ENCODE measurements around the gene USP24.
"Not testable (repeated sequence)": the region's sequence is repeated elsewhere in the genome, so short reads cannot be mapped to it uniquely, and the experiment has no call there.

The USP24 gene

DNA sequence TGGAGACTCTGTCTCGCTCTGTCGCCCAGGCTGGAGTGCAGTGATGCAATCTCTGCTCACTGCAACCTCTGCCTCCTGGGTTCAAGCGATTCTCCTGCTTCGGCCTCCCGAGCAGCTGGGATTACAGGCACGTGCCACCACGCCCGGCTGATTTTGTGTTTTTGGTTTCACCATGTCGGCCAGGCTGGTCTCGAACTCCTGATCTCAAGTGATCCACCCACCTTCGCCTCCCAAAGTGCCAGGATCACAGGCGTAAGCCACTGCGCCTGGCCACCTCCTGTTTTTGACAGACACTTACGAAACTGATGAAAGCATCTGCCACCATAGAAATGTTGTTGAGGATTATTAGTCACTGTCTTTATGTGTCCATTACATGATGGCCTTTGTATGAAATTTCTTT lies 106.2 kb downstream of the USP24 start:
- not testable (repeated sequence) for DNase-seq

DNA sequence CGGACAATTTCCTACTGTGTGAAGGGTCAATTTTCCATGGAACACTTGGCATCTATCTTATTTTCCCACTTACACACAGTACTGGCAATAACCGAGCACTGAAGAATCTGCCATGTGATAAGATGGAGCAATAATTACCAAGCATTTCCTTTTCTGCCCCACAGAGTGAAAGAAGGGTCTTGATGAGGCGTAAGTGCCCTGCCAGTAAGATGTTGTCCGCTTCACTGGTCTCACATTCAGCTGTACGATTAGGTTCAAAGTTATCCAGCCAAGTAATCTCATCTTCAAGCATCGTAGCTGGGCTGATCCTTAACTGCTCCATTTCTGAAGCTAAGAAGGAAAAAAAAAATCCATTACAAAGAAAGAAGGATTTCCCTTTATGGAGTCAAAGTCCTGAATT lies 108.1 kb downstream of the USP24 start:
- no peak for DNase-seq

DNA sequence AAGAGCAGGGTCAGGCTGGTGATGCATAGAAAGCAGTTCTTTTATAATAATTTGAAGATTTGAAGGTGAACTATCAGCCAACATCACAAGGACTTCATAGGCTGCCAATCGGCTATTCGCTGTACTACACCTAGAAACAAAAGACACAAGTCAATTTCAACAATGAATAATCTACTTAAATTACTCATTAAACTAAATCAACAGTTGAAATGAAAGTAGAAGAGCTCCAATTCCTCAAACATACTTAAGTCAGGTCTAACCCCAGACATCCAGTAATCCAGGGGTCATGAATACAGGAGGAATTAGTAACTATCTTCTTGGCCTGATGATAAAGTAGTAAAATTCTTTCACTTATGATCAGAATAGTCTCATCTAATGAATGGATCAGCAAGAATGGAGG lies 111.3 kb downstream of the USP24 start:
- DNase-seq, result no peak

DNA sequence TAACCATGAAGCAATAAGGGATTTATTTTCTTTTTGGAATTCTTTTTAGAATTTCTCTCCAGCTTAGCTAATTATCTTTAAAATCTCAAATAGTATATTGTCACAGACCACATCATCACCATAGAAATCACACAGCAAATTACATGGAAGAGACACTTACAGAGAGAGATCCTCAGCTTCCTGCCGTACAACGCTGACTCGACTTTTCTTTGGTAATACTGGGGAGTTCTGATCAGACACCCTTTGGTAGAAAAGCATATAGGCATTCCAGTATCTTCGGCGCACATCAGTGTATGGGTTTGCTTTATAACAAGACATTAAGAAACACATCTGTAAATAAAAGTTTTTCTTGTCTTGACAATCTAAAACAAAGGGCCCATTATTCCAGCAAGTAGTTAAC lies 120.1 kb downstream of the USP24 start:
- DNase-seq, result no peak

DNA sequence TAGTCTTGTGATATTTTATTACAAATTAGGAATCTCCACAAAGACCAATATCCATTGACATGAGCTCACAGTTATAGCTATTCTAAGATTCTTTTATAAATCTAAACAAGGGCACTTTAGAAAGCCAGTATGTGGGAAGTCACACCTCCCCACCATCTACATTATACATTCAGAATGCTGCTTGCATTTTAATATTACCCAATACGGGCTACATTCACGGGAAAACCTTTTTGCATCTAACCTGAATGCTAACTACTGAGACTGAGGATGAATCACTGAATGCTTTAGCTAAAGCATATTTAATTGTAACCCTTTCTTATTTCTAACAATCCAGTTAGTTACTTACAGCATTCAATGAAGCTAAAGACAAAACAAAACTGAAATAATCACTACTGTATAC lies 122.7 kb downstream of the USP24 start:
- DNase-seq, result no peak

DNA sequence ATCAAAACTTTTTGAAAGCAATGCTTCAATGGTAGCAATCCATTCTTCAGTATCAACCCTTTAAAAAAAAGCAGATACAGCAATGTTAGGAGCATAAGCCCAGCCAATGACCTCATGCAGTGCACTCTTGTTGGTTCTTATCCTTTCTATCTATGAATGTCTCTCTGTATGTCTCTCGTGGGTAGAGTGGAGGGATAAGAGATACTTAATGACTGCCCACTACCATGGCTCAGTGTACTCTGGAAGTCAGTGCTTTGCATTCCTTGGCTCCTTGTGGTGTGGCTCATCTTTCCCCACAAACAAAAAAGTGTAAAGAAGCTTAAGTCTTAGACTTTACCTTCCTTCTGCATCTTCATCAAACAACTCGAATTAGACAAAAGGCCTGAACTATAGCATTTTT lies 125.5 kb downstream of the USP24 start:
- DNase-seq, result no peak

DNA sequence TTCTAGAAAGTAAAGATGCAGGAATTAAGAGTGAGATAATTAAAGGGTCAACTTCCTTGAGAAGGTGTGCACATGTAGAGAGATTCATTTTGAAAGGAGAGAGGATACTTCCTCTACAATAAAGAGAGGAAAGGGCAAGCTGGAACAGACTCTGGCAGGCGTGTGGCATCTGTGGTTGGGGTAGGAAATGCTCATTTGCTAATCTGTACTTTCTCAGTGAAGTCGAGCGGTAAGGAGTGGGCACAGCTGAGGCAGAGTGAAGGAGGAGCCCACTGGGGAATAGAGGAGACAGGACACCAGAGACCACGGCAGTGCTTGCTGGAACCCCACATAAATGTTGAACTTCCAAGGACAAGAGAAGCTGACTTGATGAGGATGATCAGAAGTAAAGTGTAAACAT lies 126.8 kb downstream of the USP24 start:
- DNase-seq, result no peak

DNA sequence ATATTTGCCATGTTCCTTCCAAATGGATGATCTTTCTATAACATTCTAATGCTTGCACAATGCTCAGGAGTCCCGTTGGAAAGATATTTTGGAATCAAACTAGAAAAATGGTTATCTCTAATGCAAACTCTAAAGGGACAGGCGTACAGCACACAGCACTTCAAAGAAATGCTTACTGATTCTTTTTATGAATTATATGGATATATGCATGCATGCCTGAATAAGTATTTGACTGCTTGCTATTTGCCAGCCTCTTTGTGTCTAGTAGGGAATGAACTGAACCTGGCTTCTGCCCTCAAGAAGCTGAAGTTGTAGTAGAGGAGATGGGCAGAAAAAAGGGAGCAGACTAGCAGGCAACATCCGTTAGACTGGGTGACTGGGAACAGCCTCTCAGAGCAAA lies 127.7 kb downstream of the USP24 start:
- DNase-seq, result no peak

DNA sequence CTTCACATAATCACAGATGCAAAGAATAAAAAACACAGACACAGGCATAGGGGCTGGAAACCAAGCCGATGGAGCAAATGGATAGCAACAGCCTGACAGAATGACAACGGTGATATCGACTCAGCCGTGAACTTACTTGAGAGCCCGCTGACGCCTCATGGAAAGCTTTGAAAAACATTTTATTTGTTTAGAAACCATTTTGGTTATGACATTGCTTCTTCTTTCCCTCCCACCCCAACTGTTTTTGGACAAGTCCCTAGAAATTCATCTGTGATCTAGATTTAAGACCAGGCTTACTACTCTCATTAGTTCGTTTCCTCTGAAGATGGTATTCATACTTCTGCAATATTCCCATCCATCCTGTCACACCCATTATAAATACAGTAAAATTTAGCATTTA lies 130.9 kb downstream of the USP24 start:
- DNase-seq, result no peak

DNA sequence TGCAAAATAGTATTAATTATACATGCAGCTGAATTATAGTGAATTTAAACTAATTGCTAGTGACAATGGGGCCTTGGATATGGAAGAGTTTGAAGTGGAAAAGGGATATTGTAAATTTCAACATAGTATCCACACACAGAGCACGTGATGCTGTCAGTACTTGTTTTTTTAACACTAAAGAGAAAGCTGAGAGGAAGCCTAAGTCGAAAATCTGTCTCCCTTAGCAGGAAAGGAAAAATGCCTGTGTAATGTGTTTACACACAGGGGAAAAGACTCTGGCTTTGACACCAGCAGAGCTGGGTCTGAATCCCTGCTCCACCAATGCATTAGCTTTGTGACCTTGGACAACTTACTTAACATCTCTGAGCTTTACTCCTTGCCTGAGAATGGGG lies 133.3 kb downstream of the USP24 start:
- no peak for DNase-seq

DNA sequence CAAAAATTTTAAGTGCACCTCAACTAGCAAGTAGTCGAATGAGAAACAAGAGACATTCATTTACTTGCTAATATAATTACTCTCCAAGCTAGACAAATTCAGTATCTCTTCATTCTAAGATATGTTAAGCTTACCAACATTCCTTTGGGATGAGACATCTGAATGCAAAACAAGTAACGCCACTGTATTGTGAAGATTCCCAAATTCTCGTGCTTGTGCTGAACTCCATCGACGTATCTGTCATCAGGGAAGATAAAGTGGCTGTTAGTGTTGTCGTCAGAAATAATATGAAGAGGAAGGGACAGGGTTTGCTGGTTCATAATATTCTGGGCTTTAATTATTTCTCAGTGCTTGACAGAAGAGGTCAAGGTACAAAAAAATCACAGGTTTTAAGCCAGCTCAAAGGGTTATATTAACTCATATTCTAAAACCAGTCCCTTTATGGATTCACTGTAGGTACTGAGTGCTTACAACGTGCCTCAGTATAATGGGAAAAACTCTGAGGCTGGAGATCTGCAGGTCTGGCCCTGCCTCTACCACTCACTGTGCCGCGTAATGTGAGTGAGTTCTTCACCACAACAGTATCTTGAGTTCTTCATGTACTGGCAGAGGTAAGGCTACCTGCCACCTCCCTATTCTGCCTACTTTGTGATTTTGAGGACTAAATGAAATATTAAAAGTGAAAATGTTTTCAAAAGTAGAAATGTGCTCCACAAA lies 133.8 kb downstream of the USP24 start:
- DNase-seq, result no peak

DNA sequence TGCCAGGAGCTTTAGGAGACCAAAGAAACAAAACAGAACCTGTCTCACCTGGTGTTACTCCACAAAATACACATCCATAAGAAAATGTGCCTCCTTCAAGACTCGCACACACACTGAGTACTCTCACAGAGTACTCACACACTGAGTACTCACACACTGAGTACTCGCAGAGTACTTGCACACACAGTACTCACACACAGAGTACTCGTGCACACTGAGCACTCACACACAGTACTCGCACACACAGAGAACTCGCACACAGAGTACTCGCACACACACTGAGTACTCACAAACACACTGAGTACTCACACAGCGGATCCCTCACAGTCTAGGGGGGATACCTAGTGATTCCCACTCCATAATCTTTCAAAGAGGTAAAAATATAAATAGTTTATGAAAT lies 135.5 kb downstream of the USP24 start:
- DNase-seq, result no peak

DNA sequence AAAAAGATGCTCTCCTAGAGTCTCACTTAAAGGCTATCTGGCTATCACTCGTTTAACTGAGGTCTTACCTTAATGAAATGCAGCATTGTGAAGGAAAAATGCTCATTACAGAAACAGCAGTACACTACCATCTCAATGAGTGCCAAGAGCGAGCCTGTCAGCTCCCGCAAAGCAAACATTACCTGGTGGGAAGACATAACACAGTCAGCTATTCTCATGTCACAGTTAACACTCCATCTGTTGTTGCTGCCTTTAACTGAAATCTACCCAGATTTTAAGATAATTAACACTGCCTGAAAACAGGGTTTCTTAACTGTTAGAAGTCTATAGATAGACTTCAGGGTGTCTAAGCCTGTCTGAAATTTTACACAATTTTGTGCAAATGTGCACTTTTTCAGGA lies 136.7 kb downstream of the USP24 start:
- no peak for DNase-seq

DNA sequence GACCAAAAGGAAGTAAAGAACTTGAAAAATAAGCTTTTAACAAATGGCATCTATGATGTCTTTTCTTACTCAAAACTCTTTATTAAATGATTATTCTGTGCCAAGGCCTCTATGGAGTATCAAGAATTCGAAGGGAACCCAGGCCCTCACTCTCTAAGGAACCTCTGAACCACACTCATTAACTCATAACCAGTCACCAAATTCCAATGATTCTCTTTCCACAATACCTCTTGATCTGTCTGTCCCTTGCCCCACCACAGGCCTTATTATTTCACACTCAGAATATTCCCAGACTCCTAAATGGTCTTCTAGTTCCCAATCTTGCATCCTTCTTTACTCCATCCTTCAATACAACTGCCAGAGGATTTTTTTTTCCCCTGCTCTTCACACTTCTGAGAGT lies 138.8 kb downstream of the USP24 start:
- DNase-seq, result no peak

DNA sequence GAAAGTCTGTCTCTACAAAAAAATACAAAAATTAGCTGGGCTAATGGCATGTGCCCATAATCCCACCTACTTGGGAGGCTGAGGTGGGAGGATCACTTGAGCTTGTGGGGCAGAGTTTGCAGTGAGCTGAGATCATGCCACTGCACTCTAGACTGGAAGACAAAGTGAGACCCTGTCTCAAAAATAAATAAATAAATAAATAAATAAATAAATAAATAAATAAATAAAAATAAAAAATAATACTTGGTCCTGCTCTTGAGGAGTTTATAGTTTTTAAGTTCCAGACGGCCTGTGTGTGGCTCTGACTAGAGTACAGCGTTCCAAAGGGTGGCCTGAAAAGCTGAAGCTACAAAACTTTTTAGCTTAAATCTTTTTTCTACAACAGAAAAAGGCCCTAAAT lies 140.7 kb downstream of the USP24 start:
- DNase-seq, result no peak

DNA sequence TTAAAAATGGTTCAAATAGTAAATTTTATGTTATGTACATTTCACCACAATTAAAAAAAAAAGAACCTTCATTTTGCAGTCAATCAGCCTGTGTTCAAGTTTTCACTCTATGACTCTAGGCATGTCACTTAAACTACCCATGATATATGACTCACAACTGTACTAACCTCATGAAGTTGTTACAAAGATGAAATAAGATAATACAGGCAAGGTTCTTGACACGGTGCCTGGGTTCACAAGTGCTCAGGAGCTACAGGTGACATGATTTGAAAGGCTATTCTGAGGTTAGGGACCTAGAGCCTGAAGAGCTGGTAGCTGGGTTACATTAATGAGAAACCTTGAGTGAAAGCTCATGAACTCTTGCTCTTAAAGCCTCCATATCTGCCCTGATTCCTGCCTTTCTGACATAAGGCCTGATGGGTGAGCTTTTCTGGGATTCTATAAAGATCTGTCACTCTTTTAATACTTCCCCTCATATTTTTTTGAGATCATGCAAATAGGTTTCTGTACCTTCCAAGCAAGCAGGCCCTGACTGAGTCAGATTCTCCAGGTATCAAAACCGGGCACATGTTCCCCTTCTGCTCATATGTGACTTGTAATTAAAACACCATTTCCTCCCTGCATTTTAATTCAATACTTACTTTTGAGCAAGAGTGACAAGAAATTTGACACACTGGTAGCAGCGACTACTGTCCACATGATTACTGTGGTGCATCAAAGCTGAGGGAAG lies 141.8 kb downstream of the USP24 start:
- DNase-seq, result no peak

DNA sequence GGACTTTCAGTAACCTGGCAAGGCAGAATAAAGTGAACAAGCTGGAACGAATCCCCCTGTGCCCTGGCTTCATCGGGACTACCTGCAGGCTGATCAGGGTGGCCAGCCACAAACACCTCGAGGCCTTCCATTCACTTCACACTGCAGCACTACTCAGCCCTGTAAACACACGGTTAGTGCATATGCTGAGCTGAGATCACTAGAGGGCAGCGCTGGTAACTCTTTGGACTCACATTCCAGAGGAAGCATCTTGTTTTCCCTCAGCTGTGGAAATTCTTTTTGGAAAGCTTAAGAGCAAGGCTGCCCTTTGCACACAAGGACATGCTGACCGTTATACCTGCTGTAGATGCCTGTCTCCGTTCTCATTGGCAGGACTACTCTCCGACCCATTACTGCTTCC lies 143.7 kb downstream of the USP24 start:
- DNase-seq, result no peak

DNA sequence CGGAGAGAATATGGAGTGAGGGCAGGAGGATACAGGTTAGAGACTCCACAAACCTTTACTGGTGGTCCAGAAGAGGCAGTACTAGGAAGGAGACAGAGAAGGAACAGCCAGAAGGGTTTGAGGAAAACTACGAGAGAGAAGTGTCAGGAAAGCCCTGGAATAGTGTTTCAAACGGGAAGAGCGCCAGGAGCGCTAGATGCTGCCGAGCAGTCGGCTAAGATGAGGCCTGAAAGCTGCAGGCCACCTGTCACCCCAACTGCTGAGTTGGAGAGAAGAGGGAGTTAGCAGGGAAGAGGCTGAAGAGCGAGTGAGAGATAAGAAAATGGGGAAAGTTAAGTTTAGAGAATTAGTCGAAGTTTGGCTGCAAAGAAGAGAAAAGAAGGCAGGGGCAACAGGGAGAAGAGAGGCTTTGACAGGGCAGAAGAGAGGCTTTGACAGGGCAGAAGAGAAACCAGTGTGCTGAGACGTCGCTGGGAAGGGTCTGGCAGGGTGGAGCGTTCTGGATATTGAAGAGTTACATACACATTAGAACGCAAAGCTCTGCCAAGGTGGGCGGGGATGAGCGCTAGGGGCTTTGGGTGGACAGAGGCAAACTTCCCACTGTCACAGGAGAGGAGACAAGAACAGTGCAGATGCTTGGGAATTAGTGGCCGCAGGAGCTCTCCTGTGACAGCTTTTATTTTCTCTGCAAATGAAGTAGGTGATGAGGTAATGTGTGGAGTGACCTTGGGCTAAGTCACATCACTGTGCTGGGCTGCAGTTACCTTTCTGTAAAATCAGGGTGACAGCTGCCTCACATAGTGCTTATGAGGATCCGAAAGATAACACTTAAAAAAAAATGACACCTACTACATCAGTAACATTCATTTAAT lies 144.6 kb downstream of the USP24 start:
- DNase-seq, result no peak

DNA sequence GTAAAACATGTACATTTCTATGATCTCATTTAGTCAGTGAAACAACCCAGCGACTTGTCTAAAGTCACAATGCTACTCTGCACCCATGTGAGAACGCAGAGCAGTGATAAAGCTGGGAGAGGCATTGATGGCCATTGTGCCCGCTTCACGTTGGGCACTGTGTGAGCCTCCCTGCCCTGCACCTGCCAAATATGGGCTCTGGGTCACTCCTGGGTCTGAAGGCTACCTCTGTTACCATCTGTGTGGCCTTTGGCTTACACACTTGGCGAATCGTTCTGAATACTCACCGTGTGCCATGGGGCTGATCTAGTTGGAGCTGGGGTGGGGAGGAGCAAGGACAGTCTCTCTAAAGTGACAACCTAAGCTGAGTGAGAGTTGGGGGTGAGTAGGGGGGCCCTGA lies 145.9 kb downstream of the USP24 start:
- no peak for DNase-seq

DNA sequence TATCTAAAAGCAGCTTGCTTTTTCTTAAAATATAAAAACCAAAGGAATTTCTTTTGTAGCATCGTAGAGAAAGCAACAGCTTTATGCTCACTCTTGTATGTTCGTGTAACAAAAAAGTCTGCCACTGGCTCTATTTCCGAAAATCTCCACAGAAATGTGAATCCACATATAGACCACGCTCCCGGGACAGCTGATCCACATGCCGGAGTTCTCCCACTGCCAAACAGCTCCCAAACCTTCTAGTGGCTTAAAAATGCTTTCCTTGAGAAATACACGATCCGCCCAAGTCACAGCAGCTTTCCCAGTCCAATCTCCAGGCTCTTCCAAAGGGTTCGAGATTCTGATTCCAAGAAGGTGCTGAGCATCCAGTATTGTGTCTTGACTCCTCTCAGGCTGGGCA lies 146.5 kb downstream of the USP24 start:
- DNase-seq, result no peak

DNA sequence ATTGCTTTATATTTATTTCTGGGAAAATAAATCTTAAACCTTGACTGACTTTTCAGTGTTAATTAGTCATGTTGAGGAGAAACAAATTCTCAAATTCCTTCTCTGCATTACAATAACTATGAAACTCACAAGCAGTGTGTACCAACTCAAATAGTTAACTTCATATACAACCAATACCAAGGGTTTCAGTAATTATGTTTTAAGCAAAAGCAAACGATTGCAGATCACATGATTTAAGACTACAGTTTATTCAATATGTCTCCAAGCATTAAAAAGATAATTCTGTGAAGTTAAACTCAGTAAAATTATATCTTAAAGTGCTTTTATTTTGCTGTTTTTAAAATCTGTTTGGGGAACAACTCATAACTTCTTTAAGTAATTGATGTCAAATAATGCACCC lies 147.2 kb downstream of the USP24 start:
- DNase-seq, result no peak

DNA sequence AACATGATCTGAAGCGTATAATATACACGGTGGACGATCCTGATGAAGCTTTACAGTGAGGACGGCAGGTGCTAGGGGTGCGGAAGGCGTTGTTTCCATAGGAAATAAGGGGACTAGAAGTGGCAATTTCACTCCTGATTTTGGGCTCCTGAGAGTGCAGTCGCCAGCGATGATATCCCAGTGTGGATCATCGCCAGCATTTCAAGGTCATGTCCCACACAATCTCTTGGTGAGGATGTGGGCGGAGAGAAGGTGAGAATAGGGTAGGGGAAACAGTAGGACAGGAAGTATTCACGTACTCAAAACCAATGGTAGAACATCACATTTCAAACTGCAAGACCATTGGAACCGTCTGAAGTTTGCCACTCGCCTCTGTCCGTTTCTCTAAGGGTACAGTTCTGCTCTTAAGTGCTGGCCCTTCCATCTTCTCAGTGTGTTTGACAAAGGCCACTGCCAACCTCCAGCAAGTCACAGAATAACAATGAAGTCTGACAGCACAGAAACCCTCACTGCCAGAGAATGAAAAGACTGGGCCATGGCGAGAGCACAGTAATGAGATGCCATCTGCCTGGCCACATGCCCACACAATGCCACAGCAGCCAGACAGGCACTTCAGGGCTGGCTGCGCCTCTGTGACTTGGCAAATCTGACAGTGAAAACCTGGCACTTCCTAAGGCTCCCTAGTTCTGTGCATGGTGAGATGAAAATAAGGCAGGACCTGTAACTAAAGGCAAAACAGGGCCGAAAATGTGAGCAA lies 148.0 kb downstream of the USP24 start:
- no peak for DNase-seq

DNA sequence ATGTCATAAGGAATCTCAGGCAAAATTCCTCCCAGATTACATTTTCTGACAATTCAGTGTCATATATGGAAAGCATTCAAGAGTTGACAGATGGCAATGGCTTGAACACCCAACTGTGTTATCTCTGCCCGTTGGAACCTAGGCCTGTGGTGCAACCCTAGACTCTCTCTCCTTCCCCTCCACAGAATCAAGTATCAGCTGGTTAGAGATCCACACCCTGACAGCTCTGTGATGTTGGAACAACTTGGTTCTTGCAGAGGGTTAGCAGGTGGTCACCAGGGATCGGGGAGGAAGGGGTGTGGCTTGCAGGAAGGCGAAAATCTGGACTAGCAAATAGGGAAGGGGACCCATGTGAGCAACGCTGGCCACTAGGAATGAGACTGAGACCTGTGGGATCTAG lies 149.5 kb downstream of the USP24 start:
- DNase-seq, result no peak
